DOHH2 (cell line): ENCODE data around the gene CPSF4L.
A peak's percentile ranks its signal among the peaks of the same experiment; 100 is the strongest.

Experiments used
- H3F3A ChIP-seq: fragments of 200-600 bp; sonication (generic), shearing (Covaris generic); 2 replicates; pipeline ENCODE4 v1.6.0; 2016; ENCODE audit warnings: antibody characterized with exemption, mild to moderate bottlenecking; ENCODE audit not compliant: control insufficient read depth, insufficient read depth
- H3K27ac ChIP-seq: fragments of 200-600 bp; sonication (generic); 2 replicates; pipeline ENCODE4 v1.5.1; 2014; ENCODE audit warnings: low read depth, mild to moderate bottlenecking, low read length, moderate library complexity
- H3K27me3 ChIP-seq: fragments of 200-600 bp; sonication (generic); 2 replicates; pipeline ENCODE4 v1.6.1; 2014; ENCODE audit warnings: mild to moderate bottlenecking, low read length, mixed read lengths; ENCODE audit not compliant: control insufficient read depth
- H3K36me3 ChIP-seq: fragments of 200-600 bp; sonication (generic); 2 replicates; pipeline ENCODE4 v1.6.1; 2014; ENCODE audit warnings: mild to moderate bottlenecking, low read length, moderate library complexity, mixed read lengths; ENCODE audit not compliant: control insufficient read depth
- H3K4me1 ChIP-seq: fragments of 200-600 bp; sonication (generic); 2 replicates; pipeline ENCODE4 v1.6.1; 2014; ENCODE audit warnings: mild to moderate bottlenecking, low read length, mixed read lengths; ENCODE audit not compliant: control insufficient read depth
- H3K4me2 ChIP-seq: fragments of 200-600 bp; sonication (generic); 2 replicates; pipeline ENCODE4 v1.6.0; 2014; ENCODE audit warnings: mild to moderate bottlenecking, low read length, moderate library complexity
- H3K4me3 ChIP-seq: fragments of 200-600 bp; sonication (generic); 2 replicates; pipeline ENCODE4 v1.5.1; 2014; ENCODE audit warnings: mild to moderate bottlenecking, low read length, mixed read lengths
- H3K79me2 ChIP-seq: fragments of 200-600 bp; sonication (generic); 2 replicates; pipeline ENCODE4 v1.6.1; 2014; ENCODE audit warnings: mild to moderate bottlenecking, low read length, mixed read lengths; ENCODE audit not compliant: control insufficient read depth
- H3K9me2 ChIP-seq: fragments of 200-600 bp; sonication (generic); replicated peaks from 2 replicates; pipeline ENCODE4 v1.6.1; 2014; ENCODE audit warnings: mild to moderate bottlenecking, low read length, mixed read lengths; ENCODE audit not compliant: control insufficient read depth
- H3K9me3 ChIP-seq: fragments of 200-600 bp; sonication (generic); 2 replicates; pipeline ENCODE4 v1.6.1; 2014; ENCODE audit warnings: antibody characterized with exemption, low read length, mixed read lengths; ENCODE audit not compliant: control insufficient read depth, insufficient read depth
- H4K20me1 ChIP-seq: fragments of 200-600 bp; sonication (generic); 2 replicates; pipeline ENCODE4 v1.6.0; 2014; ENCODE audit warnings: low read depth, mild to moderate bottlenecking, antibody characterized with exemption, low read length, moderate library complexity; ENCODE audit not compliant: control insufficient read depth, insufficient read depth
- EZH2phosphoT487 ChIP-seq: fragments of 200-600 bp; sonication (generic); IDR thresholded peaks from 2 replicates; pipeline ENCODE4 v1.6.1; 2017; ENCODE audit warnings: borderline replicate concordance, mild to moderate bottlenecking, antibody characterized with exemption, low read length, moderate library complexity, mixed read lengths
- TF ChIP-seq, protein P1 (sequence below): fragments of 200-600 bp; sonication (generic); IDR thresholded peaks from one replicate; pipeline ENCODE4 v1.5.1; 2014; ENCODE audit warnings: antibody characterized with exemption, mild to moderate bottlenecking, low read depth, low read length; ENCODE audit not compliant: poor library complexity, severe bottlenecking

CPSF4L gene

GRCh38 chr17:73227379-73227778 is 34.3 kb downstream of the CPSF4L start:
- Histone ChIP-seq H3F3A (no peaks in the 10 kb centered on the region), H3K27me3 (no peaks in the 10 kb centered on the region), H3K27ac (no peak overlapping the region), H3K4me2 (peak overlapping the region; percentile 2; the same call in 1 of the 2 replicates), H3K9me3 (no peaks in the 10 kb centered on the region), H3K4me1 (peaks cover 33% of the 10 kb centered on the region), H3K36me3 (peaks cover 36% of the 10 kb centered on the region), H3K4me3 (no peak overlapping the region), H3K9me2 (no peaks in the 10 kb centered on the region), H4K20me1 (peaks cover 18% of the 10 kb centered on the region), H3K79me2 (peaks cover 81% of the 10 kb centered on the region)
- TF ChIP-seq, protein P1, sequence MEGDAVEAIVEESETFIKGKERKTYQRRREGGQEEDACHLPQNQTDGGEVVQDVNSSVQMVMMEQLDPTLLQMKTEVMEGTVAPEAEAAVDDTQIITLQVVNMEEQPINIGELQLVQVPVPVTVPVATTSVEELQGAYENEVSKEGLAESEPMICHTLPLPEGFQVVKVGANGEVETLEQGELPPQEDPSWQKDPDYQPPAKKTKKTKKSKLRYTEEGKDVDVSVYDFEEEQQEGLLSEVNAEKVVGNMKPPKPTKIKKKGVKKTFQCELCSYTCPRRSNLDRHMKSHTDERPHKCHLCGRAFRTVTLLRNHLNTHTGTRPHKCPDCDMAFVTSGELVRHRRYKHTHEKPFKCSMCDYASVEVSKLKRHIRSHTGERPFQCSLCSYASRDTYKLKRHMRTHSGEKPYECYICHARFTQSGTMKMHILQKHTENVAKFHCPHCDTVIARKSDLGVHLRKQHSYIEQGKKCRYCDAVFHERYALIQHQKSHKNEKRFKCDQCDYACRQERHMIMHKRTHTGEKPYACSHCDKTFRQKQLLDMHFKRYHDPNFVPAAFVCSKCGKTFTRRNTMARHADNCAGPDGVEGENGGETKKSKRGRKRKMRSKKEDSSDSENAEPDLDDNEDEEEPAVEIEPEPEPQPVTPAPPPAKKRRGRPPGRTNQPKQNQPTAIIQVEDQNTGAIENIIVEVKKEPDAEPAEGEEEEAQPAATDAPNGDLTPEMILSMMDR, result no peak
- TF ChIP-seq EZH2phosphoT487, result no peak

DNA sequence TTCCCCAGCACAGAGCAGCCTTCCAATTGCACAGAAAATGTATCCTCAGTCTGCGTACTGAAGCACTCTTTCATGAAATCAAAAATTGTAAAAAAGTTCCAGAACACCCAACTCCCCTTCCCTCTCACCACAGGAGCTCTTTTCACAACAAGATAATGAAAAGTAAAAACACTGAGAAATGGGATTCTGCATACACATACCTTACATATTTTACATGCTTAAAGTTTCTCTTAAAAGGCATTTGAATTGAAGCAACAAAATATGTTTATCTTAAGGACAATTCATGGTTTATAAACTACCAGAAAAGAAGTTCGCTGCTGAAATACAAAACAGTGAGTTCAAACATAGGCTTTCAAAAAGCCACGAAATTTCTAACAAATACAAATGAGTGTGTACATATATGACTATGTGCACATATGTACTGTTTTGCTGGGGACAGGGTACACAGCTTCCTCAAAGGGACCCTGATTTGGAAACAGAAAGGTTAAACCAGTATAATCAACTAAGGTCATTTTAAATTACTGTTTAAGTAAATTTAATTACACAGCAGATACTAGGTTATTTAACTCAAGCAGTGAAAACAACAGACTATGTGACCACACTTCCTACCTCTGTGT is 35.0 kb downstream of the CPSF4L start:
- Histone ChIP-seq H3K27me3 (no peaks in the 10 kb centered on the region), H3K79me2 (peaks cover 76% of the 10 kb centered on the region), H3K9me3 (no peaks in the 10 kb centered on the region), H3K4me1 (peaks cover 33% of the 10 kb centered on the region), H3K4me2 (no peak overlapping the region), H3K9me2 (no peaks in the 10 kb centered on the region), H3K4me3 (no peak overlapping the region), H3K27ac (no peak overlapping the region), H3F3A (no peaks in the 10 kb centered on the region), H3K36me3 (peaks cover 33% of the 10 kb centered on the region), H4K20me1 (peaks cover 18% of the 10 kb centered on the region)
- TF ChIP-seq, protein P1, result no peak
- TF ChIP-seq EZH2phosphoT487, result no peak

DNA sequence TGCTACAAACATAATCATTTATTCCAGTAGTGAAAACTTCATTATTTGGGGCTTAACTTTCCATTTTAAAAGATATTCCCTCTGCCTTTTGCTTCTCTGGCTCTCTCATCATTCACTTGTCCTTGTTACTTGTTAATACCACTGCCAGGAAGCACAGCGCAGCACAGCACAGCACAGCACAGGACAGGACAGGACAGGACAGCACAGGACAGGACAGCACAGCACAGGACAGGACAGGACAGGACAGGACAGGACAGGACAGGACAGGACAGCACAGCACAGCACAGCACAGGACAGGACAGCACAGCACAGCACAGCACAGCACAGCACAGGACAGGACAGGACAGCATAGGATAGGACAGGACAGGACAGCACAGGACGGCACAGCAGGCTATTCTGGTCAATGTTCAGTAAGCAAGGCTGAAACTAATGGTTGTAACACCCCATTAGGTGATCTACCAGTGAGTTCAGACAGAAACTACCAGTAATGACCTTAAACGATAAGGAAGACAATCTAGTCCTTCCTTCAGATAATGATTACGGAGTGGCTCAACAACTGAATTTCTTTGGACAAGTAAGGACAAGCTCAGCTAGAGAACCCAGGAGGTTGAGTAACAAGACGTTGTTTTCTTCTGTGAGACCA is 36.9 kb downstream of the CPSF4L start:
- no peaks in the 10 kb centered on the region for H3F3A ChIP-seq
- no peaks in the 10 kb centered on the region for H3K9me3 ChIP-seq
- H4K20me1 ChIP-seq, result peaks cover 6% of the 10 kb centered on the region
- no peak overlapping the region for H3K4me2 ChIP-seq
- H3K36me3 ChIP-seq, result peaks cover 32% of the 10 kb centered on the region
- H3K9me2 ChIP-seq, result no peaks in the 10 kb centered on the region
- H3K27me3 ChIP-seq, result no peaks in the 10 kb centered on the region
- no peak overlapping the region for H3K27ac ChIP-seq
- peaks cover 61% of the 10 kb centered on the region for H3K79me2 ChIP-seq
- no peak for TF ChIP-seq EZH2phosphoT487
- TF ChIP-seq, protein P1, result no peak
- peaks cover 20% of the 10 kb centered on the region for H3K4me1 ChIP-seq
- no peak overlapping the region for H3K4me3 ChIP-seq
